GM10266 (cell line): ENCODE measurements around the gene RSPO1.

Source experiments
- DNase-seq: peaks from one replicate; pipeline ENCODE4 v3.0.0; 2012; ENCODE audit errors: extremely low spot score
- CTCF ChIP-seq: IDR thresholded peaks from 2 replicates; pipeline ENCODE4 v1.5.1; 2012; ENCODE audit warnings: mild to moderate bottlenecking, low read depth; ENCODE audit not compliant: control insufficient read depth, insufficient read depth; ENCODE audit errors: missing control alignments

The RSPO1 gene

GRCh38 chr1:37663426-37664000 is 28.8 kb upstream of the RSPO1 start:
- no peak for DNase-seq

GRCh38 chr1:37662031-37662755 is 27.5 kb upstream of the RSPO1 start:
- DNase-seq: no peak
- no peak for TF ChIP-seq CTCF

More at GRCh38 chr1:37663426-37664000, 28.8 kb upstream of the RSPO1 start:
- TF ChIP-seq CTCF: no peak

GRCh38 chr1:37661401-37661800 is 26.7 kb upstream of the RSPO1 start:
- no peak for TF ChIP-seq CTCF
- DNase-seq: no peak

GRCh38 chr1:37660664-37661063 is 26.0 kb upstream of the RSPO1 start:
- no peak for DNase-seq
- no peak for TF ChIP-seq CTCF

- TF ChIP-seq CTCF: no peak
- DNase-seq: no peak
Measured at GRCh38 chr1:37658486-37658885, 23.8 kb upstream of the RSPO1 start.

DNA sequence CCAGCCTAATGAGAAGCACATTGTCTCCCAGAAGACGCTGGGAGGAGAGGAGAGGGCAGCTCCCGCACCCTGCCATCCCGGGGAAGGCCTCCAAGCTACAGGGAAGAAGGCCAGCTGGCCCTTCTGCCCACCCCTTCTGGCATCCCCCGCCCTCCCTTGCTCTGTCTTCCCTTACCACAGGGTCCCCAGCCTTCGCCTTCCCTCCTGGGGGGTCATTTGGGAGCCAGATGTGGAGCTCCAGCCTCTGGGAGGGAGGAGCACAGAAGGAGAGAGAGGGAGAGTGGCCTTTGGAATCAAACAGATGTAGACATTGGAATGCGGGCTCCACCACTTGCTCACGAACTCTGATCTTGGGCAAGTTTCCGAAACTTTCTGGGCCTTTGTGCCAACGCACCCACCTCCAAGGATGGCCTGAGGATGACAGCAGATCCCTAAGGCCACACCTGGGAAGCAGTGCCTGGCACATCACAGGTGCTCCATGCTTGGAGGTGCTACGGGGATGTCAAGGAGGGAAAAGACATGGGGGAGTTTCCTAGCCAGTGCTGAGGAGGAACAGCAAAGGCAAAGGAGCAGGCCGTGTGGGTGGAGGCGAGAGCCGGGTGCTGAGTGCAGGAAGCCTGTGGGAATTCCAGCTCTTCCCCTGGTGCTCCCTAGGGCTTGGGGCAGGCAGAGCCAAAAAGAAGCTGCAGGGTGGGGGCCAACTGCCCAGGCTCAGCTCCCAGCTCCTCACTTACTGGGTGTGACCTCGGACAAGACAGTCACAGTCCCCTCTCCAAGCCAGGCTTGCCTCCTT is 23.1 kb upstream of the RSPO1 start:
- no peak for DNase-seq
- no peak for TF ChIP-seq CTCF
